Upper lobe of right lung (tissue), 1 donor: ENCODE results near the gene GABRA4. TPM values are rescaled to one million over a fixed set of nuclear protein-coding genes. Genes with fewer than 3 reads are reported as not detected.

ENCODE experiments used
- ATAC-seq: fragments of 200-7000 bp; cut with Tn5 transposase; one replicate; pipeline ENCODE4 v1.9.1; 2020; ENCODE audit warnings: mild to moderate bottlenecking, moderate library complexity
- DNase-seq: peaks from one replicate; pipeline ENCODE4 v3.0.0-alpha.2; 2020
- H3K27ac ChIP-seq: fragments of 200-600 bp; one replicate; pipeline ENCODE4 v1.8.0; 2022
- H3K27me3 ChIP-seq: fragments of 200-600 bp; one replicate; pipeline ENCODE4 v1.8.0; 2022; ENCODE audit warnings: mild to moderate bottlenecking
- H3K36me3 ChIP-seq: fragments of 200-600 bp; one replicate; pipeline ENCODE4 v1.8.0; 2022
- H3K4me1 ChIP-seq: fragments of 200-600 bp; one replicate; pipeline ENCODE4 v1.8.0; 2022
- H3K4me3 ChIP-seq: fragments of 200-600 bp; one replicate; pipeline ENCODE4 v1.8.0; 2022; ENCODE audit warnings: mild to moderate bottlenecking
- H3K9me3 ChIP-seq: fragments of 200-600 bp; one replicate; pipeline ENCODE4 v1.8.0; 2022
- intact Hi-C: fragments of 100-400 bp; cut with DNase I; formaldehyde crosslinking; loops from one replicate; pipeline ENCODE4 v1.11.0; 2022
- total RNA-seq: library from RNA; stranded (reverse); fragmentation: NEBNext Ultra II Directional; extraction: Animal tissue kit (Norgen Biotek cat#: 25700); gene quantifications from one replicate; pipeline ENCODE4 v1.2.1, GENCODE V29; 2021
- TF ChIP-seq, protein P1 (sequence below): fragments of 200-600 bp; IDR thresholded peaks from one replicate; pipeline ENCODE4 v1.8.0; 2022; ENCODE audit warnings: antibody characterized with exemption
- donor health status: DM: no; HTN: yes; CAD: no; lungs with severe emphysema.

GABRA4 gene
- total RNA-seq, 1 donor from 2014 or later: not detected

DNA sequence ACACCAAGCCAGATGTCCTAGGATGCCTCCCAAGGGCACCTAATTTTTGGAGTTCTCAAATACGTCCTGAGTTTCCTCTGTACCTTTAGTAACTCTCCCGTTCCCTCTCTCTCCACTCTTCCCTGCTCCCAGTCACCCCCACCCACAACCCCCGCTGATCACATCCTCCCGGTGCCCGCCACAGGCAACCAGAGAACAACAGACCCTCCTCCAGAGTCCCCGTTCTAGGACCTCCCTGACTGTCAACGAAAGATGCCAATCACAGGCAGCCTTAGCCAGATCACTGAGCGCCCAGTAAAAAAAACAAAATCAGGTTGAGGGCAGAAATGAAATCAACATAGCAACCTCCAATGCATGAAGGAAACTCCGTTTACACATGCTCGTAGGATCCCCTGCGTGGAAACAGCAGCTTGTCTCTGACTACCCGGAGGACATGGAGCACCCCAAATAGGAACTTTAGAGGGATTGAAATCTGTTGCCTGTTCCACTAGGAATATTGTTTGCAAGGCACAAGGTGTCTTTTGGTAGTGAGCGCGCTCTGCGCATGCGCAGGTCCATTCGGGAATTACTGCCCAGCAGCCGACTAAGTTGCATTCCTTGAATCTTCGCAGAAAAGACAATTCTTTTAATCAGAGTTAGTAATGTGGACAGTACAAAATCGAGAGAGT lies 37.8 kb upstream of the GABRA4 start, which contains the start of gene GABRB1:
GABRB1 (plus strand) TSS at position 557 of the 668 bp plus-strand sequence.
- no peaks in the 10 kb centered on the region for H3K36me3 ChIP-seq
- H3K27ac ChIP-seq: no peak within 1 kb of the TSS
- peaks cover 13% of the 10 kb centered on the region for H3K27me3 ChIP-seq
- intact Hi-C loops: no loop called here
- TF ChIP-seq, protein P1, sequence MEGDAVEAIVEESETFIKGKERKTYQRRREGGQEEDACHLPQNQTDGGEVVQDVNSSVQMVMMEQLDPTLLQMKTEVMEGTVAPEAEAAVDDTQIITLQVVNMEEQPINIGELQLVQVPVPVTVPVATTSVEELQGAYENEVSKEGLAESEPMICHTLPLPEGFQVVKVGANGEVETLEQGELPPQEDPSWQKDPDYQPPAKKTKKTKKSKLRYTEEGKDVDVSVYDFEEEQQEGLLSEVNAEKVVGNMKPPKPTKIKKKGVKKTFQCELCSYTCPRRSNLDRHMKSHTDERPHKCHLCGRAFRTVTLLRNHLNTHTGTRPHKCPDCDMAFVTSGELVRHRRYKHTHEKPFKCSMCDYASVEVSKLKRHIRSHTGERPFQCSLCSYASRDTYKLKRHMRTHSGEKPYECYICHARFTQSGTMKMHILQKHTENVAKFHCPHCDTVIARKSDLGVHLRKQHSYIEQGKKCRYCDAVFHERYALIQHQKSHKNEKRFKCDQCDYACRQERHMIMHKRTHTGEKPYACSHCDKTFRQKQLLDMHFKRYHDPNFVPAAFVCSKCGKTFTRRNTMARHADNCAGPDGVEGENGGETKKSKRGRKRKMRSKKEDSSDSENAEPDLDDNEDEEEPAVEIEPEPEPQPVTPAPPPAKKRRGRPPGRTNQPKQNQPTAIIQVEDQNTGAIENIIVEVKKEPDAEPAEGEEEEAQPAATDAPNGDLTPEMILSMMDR: no peak
- peak within 1 kb of the TSS; percentile 43 for H3K4me3 ChIP-seq
- ATAC-seq (peak; percentile 15), DNase-seq (peak; percentile 78)
- no peaks in the 10 kb centered on the region for H3K9me3 ChIP-seq
- H3K4me1 ChIP-seq: no peaks in the 10 kb centered on the region

DNA sequence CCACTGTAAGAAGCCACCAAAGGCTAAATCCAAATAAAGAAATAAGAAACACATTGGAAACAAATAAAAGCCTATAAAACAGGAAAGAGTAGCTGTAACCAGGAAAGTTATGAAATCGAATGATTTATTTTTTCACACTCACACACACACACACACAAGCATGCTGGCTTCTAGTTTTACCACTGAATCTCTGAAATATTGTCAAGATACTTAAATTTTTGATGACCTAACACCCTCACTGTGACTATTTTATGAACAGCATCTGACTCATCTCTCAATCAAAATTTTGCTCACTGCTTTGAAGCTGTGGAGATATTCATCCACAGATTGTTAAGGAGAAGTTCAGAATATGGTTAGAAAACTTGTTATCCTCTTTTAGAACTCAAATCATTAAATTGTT lies 24.1 kb upstream of the GABRA4 start:
- H3K4me3 ChIP-seq: no peak overlapping the region
- DNase-seq: no peak
- no peaks in the 10 kb centered on the region for H3K9me3 ChIP-seq
- no peak overlapping the region for H3K27ac ChIP-seq
- H3K4me1 ChIP-seq: no peaks in the 10 kb centered on the region
- intact Hi-C loops: no loop called here
- no peak for ATAC-seq
- TF ChIP-seq, protein P1: no peak
- H3K27me3 ChIP-seq: no peaks in the 10 kb centered on the region
- H3K36me3 ChIP-seq: no peaks in the 10 kb centered on the region

DNA sequence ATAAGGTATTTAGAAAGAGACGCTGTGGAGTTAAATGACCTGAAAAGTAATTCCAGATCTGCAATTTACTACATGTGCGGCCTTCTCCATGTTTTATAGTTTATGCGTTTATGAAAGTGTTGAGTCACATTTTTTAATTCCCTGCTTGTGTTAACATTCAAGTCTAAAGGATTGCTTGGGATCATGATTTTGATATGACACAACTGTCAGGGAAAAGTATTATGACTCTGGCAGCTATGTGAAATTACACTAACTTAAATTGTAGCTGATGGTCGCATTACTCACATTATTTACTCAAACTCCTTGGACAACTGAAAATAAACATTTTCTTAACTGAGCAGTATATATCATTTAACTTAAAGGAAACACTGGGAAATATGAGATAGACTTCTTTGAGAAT lies 23.7 kb upstream of the GABRA4 start:
- TF ChIP-seq, protein P1: no peak
- DNase-seq (no peak), ATAC-seq (no peak)
- H3K36me3 ChIP-seq: no peaks in the 10 kb centered on the region
- H3K27me3 ChIP-seq: no peaks in the 10 kb centered on the region
- H3K4me3 ChIP-seq: no peak overlapping the region
- no peak overlapping the region for H3K27ac ChIP-seq
- H3K4me1 ChIP-seq: no peaks in the 10 kb centered on the region
- H3K9me3 ChIP-seq: no peaks in the 10 kb centered on the region
- intact Hi-C loops: no loop called here

DNA sequence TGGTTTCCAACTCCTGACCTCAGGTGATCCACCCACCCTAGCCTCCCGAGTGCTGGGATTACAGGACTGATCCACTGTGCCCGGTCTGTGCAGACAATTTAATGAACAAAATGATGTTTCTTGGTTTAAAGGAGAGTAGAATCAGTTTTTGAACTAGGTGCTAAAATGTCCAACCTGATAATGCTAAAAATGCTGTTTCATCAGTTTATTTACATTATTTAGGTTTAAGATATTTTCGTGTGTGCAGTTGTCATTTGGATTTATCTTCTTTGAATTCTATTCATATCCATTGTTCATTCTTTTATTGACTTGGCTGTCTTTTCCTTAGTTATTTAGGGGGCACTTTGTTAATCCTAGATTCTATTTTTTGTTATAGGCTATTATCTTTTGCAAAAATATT lies 20.0 kb upstream of the GABRA4 start:
- no peak for DNase-seq
- no peak for ATAC-seq
- no peak overlapping the region for H3K27ac ChIP-seq

DNA sequence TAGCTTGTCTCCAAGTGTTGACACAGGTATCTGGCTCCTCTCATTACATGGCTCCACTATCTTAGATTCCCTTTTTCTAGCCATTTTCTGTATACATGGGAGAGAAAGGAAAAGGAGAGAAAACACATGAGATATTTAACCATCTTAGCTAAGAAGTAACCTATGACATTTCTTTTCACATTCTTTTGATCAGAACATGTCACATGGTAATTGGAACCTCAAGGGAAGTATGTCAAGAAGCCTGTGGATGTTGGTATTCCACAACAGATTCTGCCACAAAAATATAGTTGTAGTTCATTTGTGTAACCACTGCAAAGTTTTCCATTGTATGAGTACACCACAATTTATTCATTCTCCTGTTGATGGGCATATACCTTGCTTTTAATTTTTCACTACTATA lies 19.3 kb upstream of the GABRA4 start:
- DNase-seq (no peak), ATAC-seq (no peak)
- Histone ChIP-seq H3K27ac (no peak overlapping the region), H3K27me3 (no peaks in the 10 kb centered on the region), H3K9me3 (no peaks in the 10 kb centered on the region), H3K4me1 (no peaks in the 10 kb centered on the region), H3K36me3 (no peaks in the 10 kb centered on the region), H3K4me3 (no peak overlapping the region)
- TF ChIP-seq, protein P1: no peak
- intact Hi-C loops: no loop called here

More for the DNA sequence above, 20.0 kb upstream of the GABRA4 start:
- intact Hi-C loops: no loop called here
- Histone ChIP-seq H3K36me3 (no peaks in the 10 kb centered on the region), H3K27me3 (no peaks in the 10 kb centered on the region), H3K9me3 (no peaks in the 10 kb centered on the region), H3K4me3 (no peak overlapping the region), H3K4me1 (no peaks in the 10 kb centered on the region)
- TF ChIP-seq, protein P1: no peak
